CD4-positive, alpha-beta T cell (primary cell): Measurements from ENCODE around the gene SCLY. TPM values are rescaled to one million over a fixed set of nuclear protein-coding genes. Genes with fewer than 3 reads are reported as not detected.

Source experiments
- ATAC-seq: fragments of 200-7000 bp; cut with Tn5 transposase; one replicate; pipeline ENCODE4 v1.10.0; 2022; ENCODE audit warnings: mild to moderate bottlenecking; ENCODE audit not compliant: poor library complexity
- CTCF ChIA-PET: fragments of 350-600 bp; sonication (Branson Sonifier 250); formaldehyde crosslinking; loops from one replicate; lab custom pipeline; 2021; ENCODE audit warnings: antibody characterized with exemption, inconsistent platforms; lab: Charles Lee
- POLR2A ChIA-PET: fragments of 350-600 bp; sonication (Branson Sonifier 250); formaldehyde crosslinking; loops from one replicate; lab custom pipeline; 2021; ENCODE audit warnings: antibody characterized with exemption, inconsistent platforms; lab: Charles Lee
- DNase-seq, 14 experiments: peaks; one replicate each; pipeline ENCODE4 v3.0.0-alpha.2; 2013 to 2020; ENCODE audit warnings: mixed read lengths in 2 of 14
- H3K27ac ChIP-seq, 2 donors: one replicate each; pipeline versions ENCODE4 v1.5.1 to v1.7.0; 2013; ENCODE audit warnings: low read length in 2 of 2, low read depth in 1 of 2, mild to moderate bottlenecking in 1 of 2
- H3K27me3 ChIP-seq, 2 experiments: 1 replicate in 1 of 2; 2 replicates in 1 of 2; pipeline versions ENCODE4 v1.6.1 to v1.7.0; 2013; ENCODE audit warnings: low read length in 2 of 2, control low read depth in 1 of 2, mild to moderate bottlenecking in 1 of 2, moderate library complexity in 1 of 2; ENCODE audit not compliant: insufficient read depth in 2 of 2, control insufficient read depth in 1 of 2
- H3K36me3 ChIP-seq: one replicate; pipeline ENCODE4 v1.6.1; 2013; ENCODE audit warnings: low read length, control low read depth; ENCODE audit not compliant: insufficient read depth
- H3K4me1 ChIP-seq: one replicate; pipeline ENCODE4 v1.6.1; 2013; ENCODE audit warnings: low read length, control low read depth; ENCODE audit not compliant: insufficient read depth
- H3K4me3 ChIP-seq: one replicate; pipeline ENCODE4 v1.5.1; 2013; ENCODE audit warnings: mild to moderate bottlenecking, low read length, moderate library complexity
- H3K9me3 ChIP-seq, 2 experiments: 1 replicate in 1 of 2; 2 replicates in 1 of 2; pipeline versions ENCODE4 v1.6.1 to v1.7.0; 2013; ENCODE audit warnings: low read length in 2 of 2, mild to moderate bottlenecking in 2 of 2, control low read depth in 1 of 2, moderate library complexity in 1 of 2; ENCODE audit not compliant: control insufficient read depth in 1 of 2, insufficient read depth in 1 of 2
- H3K27ac Mint-ChIP-seq: one replicate; pipeline ENCODE4 v1.8.0; 2020; ENCODE audit warnings: mixed read lengths
- H3K27me3 Mint-ChIP-seq: one replicate; pipeline ENCODE4 v1.8.0; 2021; ENCODE audit warnings: mixed read lengths
- H3K36me3 Mint-ChIP-seq: one replicate; pipeline ENCODE4 v1.8.0; 2021; ENCODE audit warnings: low read depth, mixed read lengths
- H3K4me1 Mint-ChIP-seq: one replicate; pipeline ENCODE4 v1.8.0; 2021; ENCODE audit warnings: low read depth, mixed read lengths
- H3K4me3 Mint-ChIP-seq: one replicate; pipeline ENCODE4 v1.8.0; 2020; ENCODE audit warnings: mild to moderate bottlenecking, mixed read lengths
- H3K9me3 Mint-ChIP-seq: one replicate; pipeline ENCODE4 v1.8.0; 2020; ENCODE audit warnings: mixed read lengths
- intact Hi-C, 2 experiments: fragments of 100-400 bp; cut with DNase I in 1 of 2; cut with micrococcal nuclease in 1 of 2; formaldehyde crosslinking; loops; one replicate each; pipeline versions ENCODE4 v1.15.1 to v1.9.0; 2023 to 2025; cut with DNase I, micrococcal nuclease
- total RNA-seq, 174 experiments: library from RNA in 2 of 174; stranded (reverse) in 2 of 174; gene quantifications; one replicate each; pipeline ENCODE4 v1.2.3 and lab custom pipeline; 2021 to 2026
- TF ChIP-seq, protein P1 (sequence below): fragments of 200-600 bp; IDR thresholded peaks from one replicate; pipeline ENCODE4 v1.8.0; 2022; ENCODE audit warnings: antibody characterized with exemption, mild to moderate bottlenecking

SCLY gene
- total RNA-seq, 2 experiments from 2014 or later, result 8.9 to 9.6 TPM

DNA sequence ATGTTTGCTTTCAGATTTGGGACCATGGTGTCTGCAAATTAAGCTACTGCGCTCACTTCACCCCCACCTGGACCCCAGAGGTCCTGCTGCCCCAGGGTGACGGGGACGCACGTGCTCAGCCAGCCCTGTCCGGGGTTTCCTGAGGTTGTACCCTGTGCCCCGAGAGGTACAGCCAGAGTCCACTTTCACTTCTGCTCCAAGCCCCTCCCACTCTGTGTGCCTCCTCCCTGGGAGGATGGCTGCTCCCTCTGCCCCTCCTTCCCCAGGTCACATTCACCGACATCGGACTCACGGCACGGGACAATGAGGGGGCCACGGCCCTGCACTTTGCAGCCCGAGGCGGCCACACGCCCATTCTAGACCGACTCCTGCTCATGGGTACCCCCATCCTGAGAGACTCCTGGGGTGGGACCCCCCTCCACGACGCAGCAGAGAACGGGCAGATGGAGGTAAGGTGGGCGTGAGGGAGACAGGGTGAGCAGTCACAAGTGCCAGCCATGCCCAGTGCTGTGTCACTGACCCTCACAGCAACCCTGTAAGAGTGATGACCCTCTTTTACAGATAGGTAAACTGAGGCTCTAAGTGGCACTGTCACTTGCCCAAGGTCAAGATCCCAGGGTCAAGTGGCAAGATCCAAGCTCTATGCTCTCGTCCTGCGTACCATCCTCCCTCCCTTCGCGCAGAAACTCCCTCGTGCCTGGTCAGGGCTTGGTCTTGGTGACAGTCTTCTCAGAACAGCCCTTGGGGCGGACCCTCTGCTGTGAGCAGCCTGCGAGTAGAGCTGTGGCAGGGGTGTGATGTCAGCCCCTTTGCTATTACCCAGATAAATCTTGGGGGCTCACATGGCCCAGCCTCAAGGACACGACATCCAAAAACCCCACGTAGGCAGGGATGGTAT, 47.0 kb downstream of the SCLY start:
- Mint-ChIP-seq H3K27me3 (no peaks in the 10 kb centered on the region), H3K9me3 (no peaks in the 10 kb centered on the region), H3K36me3 (no peaks in the 10 kb centered on the region), H3K27ac (no peak overlapping the region), H3K4me3 (no peak overlapping the region), H3K4me1 (peaks cover 6% of the 10 kb centered on the region)
- Histone ChIP-seq H3K4me3 (no peak overlapping the region), H3K4me1 (peaks cover 5% of the 10 kb centered on the region), H3K36me3 (no peaks in the 10 kb centered on the region), H3K27ac (no peak overlapping the region), H3K9me3 (peaks cover 0 to 7% of the 10 kb centered on the region in 2 experiments), H3K27me3 (no peaks in the 10 kb centered on the region)
- intact Hi-C loops, result no loop called here
- peak in 2 of 14 experiments; percentile 24 to 39 for DNase-seq
- ChIA-PET POLR2A (no interaction called here), CTCF (no interaction called here)
- TF ChIP-seq, protein P1, sequence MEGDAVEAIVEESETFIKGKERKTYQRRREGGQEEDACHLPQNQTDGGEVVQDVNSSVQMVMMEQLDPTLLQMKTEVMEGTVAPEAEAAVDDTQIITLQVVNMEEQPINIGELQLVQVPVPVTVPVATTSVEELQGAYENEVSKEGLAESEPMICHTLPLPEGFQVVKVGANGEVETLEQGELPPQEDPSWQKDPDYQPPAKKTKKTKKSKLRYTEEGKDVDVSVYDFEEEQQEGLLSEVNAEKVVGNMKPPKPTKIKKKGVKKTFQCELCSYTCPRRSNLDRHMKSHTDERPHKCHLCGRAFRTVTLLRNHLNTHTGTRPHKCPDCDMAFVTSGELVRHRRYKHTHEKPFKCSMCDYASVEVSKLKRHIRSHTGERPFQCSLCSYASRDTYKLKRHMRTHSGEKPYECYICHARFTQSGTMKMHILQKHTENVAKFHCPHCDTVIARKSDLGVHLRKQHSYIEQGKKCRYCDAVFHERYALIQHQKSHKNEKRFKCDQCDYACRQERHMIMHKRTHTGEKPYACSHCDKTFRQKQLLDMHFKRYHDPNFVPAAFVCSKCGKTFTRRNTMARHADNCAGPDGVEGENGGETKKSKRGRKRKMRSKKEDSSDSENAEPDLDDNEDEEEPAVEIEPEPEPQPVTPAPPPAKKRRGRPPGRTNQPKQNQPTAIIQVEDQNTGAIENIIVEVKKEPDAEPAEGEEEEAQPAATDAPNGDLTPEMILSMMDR, result no peak
- no peak for ATAC-seq

DNA sequence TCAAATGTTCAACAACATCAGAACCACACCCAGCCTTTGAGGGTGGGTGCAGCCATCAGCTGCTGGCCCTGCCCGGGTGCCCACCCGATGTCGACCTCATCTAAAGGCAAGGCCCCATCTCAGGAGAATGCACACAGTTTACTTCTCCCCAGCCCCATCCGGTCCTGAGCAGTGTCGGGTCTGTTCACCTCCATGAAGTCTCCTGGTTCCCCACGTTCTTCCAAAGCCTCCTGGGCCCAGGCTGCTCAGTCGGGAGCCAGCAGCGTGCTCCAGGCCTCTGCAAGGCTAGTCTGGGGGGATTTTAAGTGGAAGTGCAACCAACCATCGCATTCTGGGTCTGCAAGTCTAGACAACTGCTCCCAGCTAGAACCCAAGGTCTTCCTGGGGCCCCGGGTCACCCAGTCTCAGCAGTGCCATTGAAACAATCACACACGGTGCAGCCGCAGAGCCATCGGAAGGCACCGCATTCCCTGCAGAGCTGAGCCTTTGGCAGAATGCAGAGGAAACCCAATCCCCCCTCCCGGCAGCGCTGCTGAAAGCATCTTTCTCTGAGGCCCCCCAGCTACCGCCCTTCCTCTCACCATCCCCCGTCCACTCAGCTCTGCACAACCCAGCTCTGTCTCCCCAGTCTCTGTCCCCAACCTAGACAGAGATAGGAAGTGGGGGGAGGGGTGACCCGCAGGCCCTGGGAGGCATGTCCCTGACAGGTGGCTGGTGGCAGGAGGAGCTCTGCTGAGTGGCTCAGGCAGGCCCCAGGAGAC, 47.8 kb downstream of the SCLY start:
- Histone ChIP-seq H3K27me3 (no peaks in the 10 kb centered on the region), H3K27ac (no peak overlapping the region), H3K4me1 (peaks cover 5% of the 10 kb centered on the region), H3K36me3 (no peaks in the 10 kb centered on the region), H3K4me3 (no peak overlapping the region), H3K9me3 (peaks cover 3 to 9% of the 10 kb centered on the region in 2 experiments)
- ATAC-seq (peak; percentile 41), DNase-seq (peak in 7 of 14 experiments; percentile 5 to 35 (median 18))
- ChIA-PET POLR2A (no interaction called here), CTCF (no interaction called here)
- H3K4me1 Mint-ChIP-seq, result peaks cover 6% of the 10 kb centered on the region
- H3K27ac Mint-ChIP-seq, result no peak overlapping the region
- intact Hi-C loops, result no loop called here
- TF ChIP-seq, protein P1, result no peak
- no peaks in the 10 kb centered on the region for H3K27me3 Mint-ChIP-seq
- no peak overlapping the region for H3K4me3 Mint-ChIP-seq
- no peaks in the 10 kb centered on the region for H3K36me3 Mint-ChIP-seq
- H3K9me3 Mint-ChIP-seq, result no peaks in the 10 kb centered on the region

DNA sequence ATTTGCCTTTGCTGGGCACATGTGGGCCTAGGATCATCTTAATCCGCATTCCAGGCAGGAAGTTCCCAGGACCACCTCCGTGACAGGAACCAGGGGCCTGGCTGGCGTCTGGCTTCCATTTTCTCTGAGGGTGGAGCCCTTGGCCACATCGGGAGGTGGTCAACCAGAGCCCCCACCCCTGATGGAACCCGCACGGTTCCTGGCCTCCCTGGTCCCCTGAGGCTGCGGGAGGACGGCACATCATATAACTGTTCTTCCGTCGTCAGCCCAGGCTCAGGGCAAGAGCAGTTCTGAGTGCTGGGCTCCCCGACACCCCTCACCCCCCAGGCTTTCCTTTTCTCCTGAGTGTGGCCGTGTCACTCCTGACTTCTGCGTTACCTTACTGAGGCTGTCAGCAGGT, 52.8 kb downstream of the SCLY start:
- Histone ChIP-seq H3K27me3 (peaks cover 3% of the 10 kb centered on the region in 2 experiments), H3K9me3 (peaks cover 9 to 27% of the 10 kb centered on the region in 2 experiments), H3K27ac (no peak overlapping the region), H3K4me1 (peaks cover 5% of the 10 kb centered on the region), H3K36me3 (no peaks in the 10 kb centered on the region), H3K4me3 (no peak overlapping the region)
- TF ChIP-seq, protein P1, result no peak
- ATAC-seq (no peak), DNase-seq (no peak)
- H3K9me3 Mint-ChIP-seq, result no peaks in the 10 kb centered on the region
- intact Hi-C loops, result no loop called here
- peaks cover 6% of the 10 kb centered on the region for H3K4me1 Mint-ChIP-seq
- ChIA-PET CTCF (no interaction called here), POLR2A (no interaction called here)
- H3K4me3 Mint-ChIP-seq, result no peak overlapping the region
- no peaks in the 10 kb centered on the region for H3K36me3 Mint-ChIP-seq
- peaks cover 5% of the 10 kb centered on the region for H3K27me3 Mint-ChIP-seq
- H3K27ac Mint-ChIP-seq, result no peak overlapping the region
